GM23338 (cell line): ENCODE data around the gene MBNL1. TPM values are rescaled to one million over a fixed set of nuclear protein-coding genes. Genes with fewer than 3 reads are reported as not detected.

ENCODE experiments used
- ATAC-seq: fragments of 200-7000 bp; cut with Tn5 transposase; 3 replicates; pipeline ENCODE4 v1.9.1; 2020
- DNase-seq: peaks from one replicate; pipeline ENCODE4 v3.0.0-alpha.2; 2015; ENCODE audit warnings: low spot score
- H2AFZ ChIP-seq: fragments of 200-600 bp; sonication (generic); 2 replicates; pipeline ENCODE4 v1.8.0; 2016; ENCODE audit warnings: antibody characterized with exemption, mild to moderate bottlenecking, moderate library complexity
- H3F3A ChIP-seq: fragments of 200-600 bp; sonication (generic); replicated peaks from 2 replicates; pipeline ENCODE4 v1.8.0; 2017; ENCODE audit warnings: antibody characterized with exemption, mixed run types, low read depth
- H3K27ac ChIP-seq: fragments of 200-600 bp; sonication (generic); 2 replicates; pipeline ENCODE4 v1.6.1; 2016; ENCODE audit warnings: low read depth
- H3K27me3 ChIP-seq: fragments of 200-600 bp; sonication (generic); 2 replicates; pipeline ENCODE4 v1.8.0; 2016; ENCODE audit warnings: mild to moderate bottlenecking, mixed run types, moderate library complexity; ENCODE audit not compliant: insufficient read depth
- H3K36me3 ChIP-seq: fragments of 200-600 bp; sonication (generic); 2 replicates; pipeline ENCODE4 v1.8.0; 2016; ENCODE audit warnings: mild to moderate bottlenecking; ENCODE audit not compliant: insufficient read depth
- H3K4me1 ChIP-seq: fragments of 200-600 bp; sonication (generic); 2 replicates; pipeline ENCODE4 v1.8.0; 2016; ENCODE audit warnings: mild to moderate bottlenecking, moderate library complexity; ENCODE audit not compliant: insufficient read depth
- H3K4me2 ChIP-seq: fragments of 200-600 bp; sonication (generic); 2 replicates; pipeline ENCODE4 v1.7.1; 2017; ENCODE audit warnings: mixed run types
- H3K4me3 ChIP-seq: fragments of 200-600 bp; sonication (generic); 2 replicates; pipeline ENCODE4 v1.6.1; 2016; ENCODE audit warnings: mixed run types
- H3K79me2 ChIP-seq: fragments of 200-600 bp; sonication (generic); replicated peaks from 2 replicates; pipeline ENCODE4 v1.8.0; 2017; ENCODE audit warnings: mild to moderate bottlenecking; ENCODE audit not compliant: insufficient read depth
- H3K9me2 ChIP-seq: fragments of 200-600 bp; sonication (generic); 2 replicates; pipeline ENCODE4 v1.8.0; 2017; ENCODE audit not compliant: insufficient read depth
- H4K20me1 ChIP-seq: fragments of 200-600 bp; sonication (generic); replicated peaks from 2 replicates; pipeline ENCODE4 v1.8.0; 2017; ENCODE audit warnings: mild to moderate bottlenecking; ENCODE audit not compliant: insufficient read depth
- H3K27ac Mint-ChIP-seq: 2 replicates; pipeline ENCODE4 v1.8.0; 2020; ENCODE audit warnings: inconsistent platforms, mild to moderate bottlenecking, moderate library complexity, mixed read lengths
- H3K27me3 Mint-ChIP-seq: 3 replicates; pipeline ENCODE4 v1.8.0; 2022; ENCODE audit warnings: low read depth, mild to moderate bottlenecking, moderate library complexity, mixed read lengths, inconsistent platforms; ENCODE audit not compliant: insufficient read depth, poor library complexity
- H3K36me3 Mint-ChIP-seq: 3 replicates; pipeline ENCODE4 v1.8.0; 2021; ENCODE audit warnings: low read depth, mild to moderate bottlenecking, inconsistent platforms, moderate library complexity, mixed read lengths
- H3K4me1 Mint-ChIP-seq: 3 replicates; pipeline ENCODE4 v1.8.0; 2020; ENCODE audit warnings: mild to moderate bottlenecking, inconsistent platforms, mixed read lengths
- H3K4me3 Mint-ChIP-seq: 3 replicates; pipeline ENCODE4 v1.8.0; 2021; ENCODE audit warnings: moderate library complexity, mild to moderate bottlenecking, inconsistent platforms, mixed read lengths
- H3K9me3 Mint-ChIP-seq: 3 replicates; pipeline ENCODE4 v1.8.0; 2020; ENCODE audit warnings: moderate library complexity, mild to moderate bottlenecking, inconsistent platforms, mixed read lengths
- CREB1 ChIP-seq: fragments of 250-450 bp; sonication (Bioruptor Pico); IDR thresholded peaks from 2 replicates; pipeline ENCODE4 v1.5.0; 2020; ENCODE audit warnings: low read depth, mild to moderate bottlenecking, moderate library complexity
- CTCF ChIP-seq, 2 experiments: fragments of 200-600 bp in 1 of 2; sonication (generic) in 1 of 2; conservative IDR thresholded peaks; 2 replicates each; pipeline versions ENCODE4 v1.5.1 to v1.6.1; 2016 to 2017; ENCODE audit warnings: antibody characterized with exemption in 2 of 2, low read depth in 2 of 2, mild to moderate bottlenecking in 2 of 2, moderate library complexity in 1 of 2
- ETS1 ChIP-seq: IDR thresholded peaks from 2 replicates; pipeline ENCODE4 v1.6.1; 2016; ENCODE audit warnings: antibody characterized with exemption
- EZH2 ChIP-seq: fragments of 200-600 bp; sonication (generic); IDR thresholded peaks from one replicate; pipeline ENCODE4 v1.8.0; 2017; ENCODE audit warnings: antibody characterized with exemption, mild to moderate bottlenecking, low read depth; ENCODE audit not compliant: unreplicated experiment
- JUNB ChIP-seq: IDR thresholded peaks from one replicate; pipeline ENCODE4 v1.6.1; 2016; ENCODE audit warnings: antibody characterized with exemption; ENCODE audit not compliant: unreplicated experiment
- NANOG ChIP-seq: IDR thresholded peaks from 2 replicates; pipeline ENCODE4 v1.6.1; 2016; ENCODE audit warnings: antibody characterized with exemption, borderline replicate concordance
- POLR2AphosphoS5 ChIP-seq: IDR thresholded peaks from 2 replicates; pipeline ENCODE4 v1.6.1; 2016; ENCODE audit warnings: antibody characterized with exemption, low read depth
- REST ChIP-seq: IDR thresholded peaks from one replicate; pipeline ENCODE4 v1.6.1; 2018; ENCODE audit warnings: antibody characterized with exemption; ENCODE audit not compliant: unreplicated experiment
- STAT1 ChIP-seq: IDR thresholded peaks from one replicate; pipeline ENCODE4 v1.6.1; 2016; ENCODE audit warnings: antibody characterized with exemption; ENCODE audit not compliant: unreplicated experiment
- ZNF114 ChIP-seq: fragments of 250-450 bp; sonication (Bioruptor Pico); IDR thresholded peaks from 2 replicates; pipeline ENCODE4 v1.5.0; 2020; ENCODE audit warnings: mild to moderate bottlenecking, moderate library complexity
- ZNF331 ChIP-seq: fragments of 250-450 bp; sonication (Bioruptor Pico); IDR thresholded peaks from 2 replicates; pipeline ENCODE4 v1.5.0; 2020; ENCODE audit warnings: low read depth, mild to moderate bottlenecking, moderate library complexity
- polyA plus RNA-seq: library from polyadenylated mRNA; unstranded; fragments of >200 nt; fragmentation: Nextera tagmentation; extraction: Ambion mirVana; gene quantifications from 2 replicates; pipeline ENCODE4 v1.2.1, GENCODE V29; 2016
- total RNA-seq: library from RNA; depleted of rRNA; stranded (reverse); fragments of >200 nt; shearing (Covaris generic); gene quantifications from 2 replicates; pipeline ENCODE4 v1.2.3, GENCODE V29; 2014

Gene MBNL1
- total and polyA plus RNA-seq, 2 experiments from 2014 or later, result 9.4 to 23.2 TPM

GRCh38 chr3:152375546-152375945, 106.8 kb downstream of the MBNL1 start:
- H3K27me3 ChIP-seq, result no peaks in the 10 kb centered on the region
- Mint-ChIP-seq H3K9me3 (peaks cover 12% of the 10 kb centered on the region), H3K36me3 (peaks cover 16% of the 10 kb centered on the region), H3K4me1 (peaks cover 15% of the 10 kb centered on the region), H3K4me3 (no peak overlapping the region), H3K27me3 (no peaks in the 10 kb centered on the region), H3K27ac (no peak overlapping the region)
- no peak overlapping the region for H2AFZ ChIP-seq
- H4K20me1 ChIP-seq, result no peaks in the 10 kb centered on the region; the same call in 1 of the 2 replicates
- TF ChIP-seq ZNF331 (CRISPR knock-in tag), result no peak
- TF ChIP-seq ZNF114 (CRISPR knock-in tag), result no peak
- TF ChIP-seq CTCF (conservative IDR thresholded peaks at IDR 0.05; ENCODE audit: low read depth in 2 of 2), result no peak
- no peak for TF ChIP-seq REST
- H3F3A ChIP-seq, result no peaks in the 10 kb centered on the region
- H3K4me3 ChIP-seq, result no peak overlapping the region
- H3K4me1 ChIP-seq, result peaks cover 4% of the 10 kb centered on the region
- DNase-seq (no peak), ATAC-seq (no peak)
- H3K79me2 ChIP-seq, result peaks cover 55% of the 10 kb centered on the region
- no peaks in the 10 kb centered on the region for H3K9me2 ChIP-seq
- H3K27ac ChIP-seq, result no peak overlapping the region
- H3K4me2 ChIP-seq, result no peak overlapping the region
- H3K36me3 ChIP-seq, result no peaks in the 10 kb centered on the region

- H2AFZ ChIP-seq, result no peak overlapping the region
- no peaks in the 10 kb centered on the region for H3K36me3 ChIP-seq
- peaks cover 15% of the 10 kb centered on the region for H3K4me1 Mint-ChIP-seq
- H3K36me3 Mint-ChIP-seq, result peaks cover 13% of the 10 kb centered on the region
- no peaks in the 10 kb centered on the region for H3K9me2 ChIP-seq
- H4K20me1 ChIP-seq, result no peaks in the 10 kb centered on the region
- ATAC-seq (no peak), DNase-seq (no peak)
- no peaks in the 10 kb centered on the region for H3F3A ChIP-seq
- no peaks in the 10 kb centered on the region for H3K27me3 Mint-ChIP-seq
- H3K27ac Mint-ChIP-seq, result peak overlapping the region; percentile 73
- no peak overlapping the region for H3K27ac ChIP-seq
- no peak overlapping the region for H3K4me3 ChIP-seq
- peaks cover 54% of the 10 kb centered on the region for H3K79me2 ChIP-seq
- H3K4me1 ChIP-seq, result peaks cover 4% of the 10 kb centered on the region
- H3K27me3 ChIP-seq, result no peaks in the 10 kb centered on the region
- H3K4me3 Mint-ChIP-seq, result no peak overlapping the region
- H3K9me3 Mint-ChIP-seq, result peaks cover 12% of the 10 kb centered on the region
- no peak overlapping the region for H3K4me2 ChIP-seq
- TF ChIP-seq ETS1, result no peak
- TF ChIP-seq CTCF (conservative IDR thresholded peaks at IDR 0.05; ENCODE audit: low read depth in 2 of 2), result no peak
- no peak for TF ChIP-seq NANOG
- TF ChIP-seq ZNF114 (CRISPR knock-in tag), result no peak
- TF ChIP-seq EZH2, result no peak
- no peak for TF ChIP-seq STAT1
- TF ChIP-seq CREB1 (CRISPR knock-in tag), result no peak
- TF ChIP-seq ZNF331 (CRISPR knock-in tag), result no peak
- TF ChIP-seq POLR2AphosphoS5, result no peak
- no peak for TF ChIP-seq JUNB
These were observed 107.8 kb downstream of the MBNL1 start for GRCh38 chr3:152376351-152377183.
